ENCODE measurements around the gene DNAAF9.
"Not testable (repeated sequence)": the region's sequence is repeated elsewhere in the genome, so short reads cannot be mapped to it uniquely, and the experiment has no call there.

Gene DNAAF9

DNA sequence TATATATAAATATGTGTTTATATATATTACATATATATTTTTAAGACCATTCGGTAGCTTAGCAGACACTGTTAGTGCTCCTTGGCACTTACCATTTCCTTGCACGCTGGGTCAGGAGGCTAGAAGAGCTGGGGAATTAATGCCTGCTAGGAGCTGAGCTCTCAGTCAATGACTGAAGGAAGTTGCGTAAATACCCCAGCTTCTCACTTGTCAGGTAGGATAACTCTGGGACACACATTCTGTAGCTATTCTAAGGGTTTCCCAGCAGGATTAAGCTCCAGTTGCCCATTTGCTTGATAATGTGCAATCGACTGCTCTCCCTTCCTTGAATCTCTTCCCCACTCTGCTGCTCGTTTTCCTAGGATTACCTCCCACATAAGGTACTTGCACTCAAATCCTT is 15.7 kb upstream of the DNAAF9 start:
- TF ChIP-seq, protein P1, sequence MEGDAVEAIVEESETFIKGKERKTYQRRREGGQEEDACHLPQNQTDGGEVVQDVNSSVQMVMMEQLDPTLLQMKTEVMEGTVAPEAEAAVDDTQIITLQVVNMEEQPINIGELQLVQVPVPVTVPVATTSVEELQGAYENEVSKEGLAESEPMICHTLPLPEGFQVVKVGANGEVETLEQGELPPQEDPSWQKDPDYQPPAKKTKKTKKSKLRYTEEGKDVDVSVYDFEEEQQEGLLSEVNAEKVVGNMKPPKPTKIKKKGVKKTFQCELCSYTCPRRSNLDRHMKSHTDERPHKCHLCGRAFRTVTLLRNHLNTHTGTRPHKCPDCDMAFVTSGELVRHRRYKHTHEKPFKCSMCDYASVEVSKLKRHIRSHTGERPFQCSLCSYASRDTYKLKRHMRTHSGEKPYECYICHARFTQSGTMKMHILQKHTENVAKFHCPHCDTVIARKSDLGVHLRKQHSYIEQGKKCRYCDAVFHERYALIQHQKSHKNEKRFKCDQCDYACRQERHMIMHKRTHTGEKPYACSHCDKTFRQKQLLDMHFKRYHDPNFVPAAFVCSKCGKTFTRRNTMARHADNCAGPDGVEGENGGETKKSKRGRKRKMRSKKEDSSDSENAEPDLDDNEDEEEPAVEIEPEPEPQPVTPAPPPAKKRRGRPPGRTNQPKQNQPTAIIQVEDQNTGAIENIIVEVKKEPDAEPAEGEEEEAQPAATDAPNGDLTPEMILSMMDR (IDR thresholded peaks at IDR 0.05; ENCODE audit: extremely low read depth, missing control alignments) = no peak
- DNase-seq (ENCODE audit: low spot score) = no peak

DNA sequence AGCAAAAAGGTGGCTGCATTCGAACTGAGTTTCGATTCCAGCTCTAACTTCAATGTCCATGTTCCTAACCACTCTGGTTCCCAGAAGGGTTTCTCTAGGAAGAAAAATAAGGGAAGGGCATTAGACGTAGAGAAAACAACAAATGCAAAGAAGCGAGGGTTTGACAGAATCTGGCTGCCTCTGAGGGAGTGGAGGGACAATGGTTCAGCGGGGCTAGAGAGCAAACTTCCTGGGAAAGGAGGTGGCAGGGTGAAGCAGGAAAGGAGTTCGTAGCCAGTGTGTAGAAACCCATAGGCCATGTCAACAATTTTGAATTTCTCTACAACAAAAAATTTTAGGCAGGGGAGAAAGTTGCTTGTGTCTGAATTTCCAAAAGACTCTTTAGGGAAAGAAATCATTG is 14.5 kb upstream of the DNAAF9 start:
- DNase-seq (ENCODE audit: low spot score) = no peak
- TF ChIP-seq, protein P1 (IDR thresholded peaks at IDR 0.05; ENCODE audit: extremely low read depth, missing control alignments) = no peak

DNA sequence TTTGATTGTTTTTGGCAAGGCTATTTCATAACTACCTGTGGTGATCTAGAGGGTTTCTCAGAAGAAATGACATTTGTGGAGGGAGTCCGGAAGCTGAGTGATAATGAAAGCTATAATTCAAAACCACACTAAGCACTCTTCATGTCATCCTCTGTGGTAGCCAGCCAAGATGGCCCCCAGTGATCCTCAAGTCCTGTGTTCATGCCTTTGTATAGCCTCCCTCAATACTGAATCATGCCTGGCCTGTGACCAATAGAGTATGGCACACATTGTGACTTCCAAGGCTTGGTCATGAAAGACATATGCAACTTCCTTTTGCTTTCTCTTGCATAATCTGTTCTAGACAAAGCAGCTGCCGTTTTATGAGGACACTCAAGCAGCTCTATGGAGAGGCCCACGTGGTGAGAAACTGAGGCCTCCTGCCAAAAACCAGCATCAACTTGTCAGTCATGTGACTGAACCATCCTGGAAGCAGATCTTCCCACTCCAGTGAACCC is 12.8 kb upstream of the DNAAF9 start:
- DNase-seq (ENCODE audit: low spot score) = peak; percentile 81
- TF ChIP-seq, protein P1 (IDR thresholded peaks at IDR 0.05; ENCODE audit: extremely low read depth, missing control alignments) = no peak

DNA sequence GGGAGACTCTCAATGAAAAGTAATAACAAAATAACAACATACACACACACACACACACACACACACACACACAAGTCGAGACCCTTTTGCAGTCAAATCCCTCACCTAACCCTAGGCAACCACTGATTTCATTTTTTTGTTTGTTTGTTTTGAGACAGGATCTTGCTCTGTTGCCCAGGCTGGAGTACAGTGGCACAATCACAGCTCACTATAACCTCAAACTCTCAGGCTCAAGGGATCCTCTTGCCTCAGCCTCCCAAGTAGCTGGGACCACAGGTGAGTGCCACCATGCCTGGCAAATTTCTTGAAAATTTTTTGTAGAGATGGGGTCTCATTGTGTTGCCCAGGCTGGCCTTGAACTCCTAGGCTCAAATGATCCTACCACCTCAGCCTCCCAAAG is 10.7 kb upstream of the DNAAF9 start:
- DNase-seq (ENCODE audit: low spot score) = not testable (repeated sequence)

DNA sequence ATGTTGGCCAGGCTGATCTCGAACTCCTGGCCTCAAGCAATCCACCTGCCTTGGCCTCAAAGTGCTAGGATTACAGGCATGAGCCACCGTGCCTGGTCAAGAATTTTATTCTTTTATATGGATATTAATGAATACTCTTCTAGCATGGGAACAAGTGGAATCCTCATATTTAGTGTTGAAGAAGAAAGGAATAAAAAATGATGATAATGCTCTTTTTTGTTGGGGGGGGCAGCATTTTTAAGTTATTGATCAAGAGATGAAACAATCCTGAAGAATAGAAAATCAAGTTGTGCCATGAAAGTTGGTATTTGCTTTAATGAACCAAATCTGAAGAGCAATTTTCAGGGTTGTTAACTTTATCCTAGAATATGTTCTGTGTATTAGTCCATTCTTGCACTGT is 6.7 kb upstream of the DNAAF9 start:
- TF ChIP-seq, protein P1 (IDR thresholded peaks at IDR 0.05; ENCODE audit: extremely low read depth, missing control alignments) = no peak
- no peak for DNase-seq (ENCODE audit: low spot score)

DNA sequence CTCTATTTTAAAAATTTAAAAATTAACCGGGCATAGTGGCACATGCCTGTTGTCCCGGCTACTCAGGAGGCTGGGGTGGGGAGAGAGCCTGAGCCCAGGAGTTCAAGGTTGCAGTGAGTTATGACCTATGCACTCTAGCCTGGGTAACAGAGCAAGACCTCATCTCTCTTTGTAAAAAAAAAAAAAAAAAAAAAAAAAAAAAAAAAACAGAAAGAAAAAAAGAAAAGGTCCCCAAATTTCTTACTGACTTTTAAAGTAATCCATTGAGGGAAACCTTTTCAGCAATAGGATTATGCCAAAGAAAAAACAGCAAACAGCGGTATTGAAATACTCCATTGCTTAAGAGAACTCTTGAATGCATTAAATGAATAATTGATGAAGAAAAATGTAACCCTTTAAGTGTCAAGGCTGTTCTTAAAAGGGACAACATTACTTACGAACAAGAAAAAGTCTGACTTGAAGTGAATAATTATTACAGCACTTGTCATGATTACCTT is 6.0 kb upstream of the DNAAF9 start:
- no peak for DNase-seq (ENCODE audit: low spot score)
- TF ChIP-seq, protein P1 (IDR thresholded peaks at IDR 0.05; ENCODE audit: extremely low read depth, missing control alignments) = no peak

DNA sequence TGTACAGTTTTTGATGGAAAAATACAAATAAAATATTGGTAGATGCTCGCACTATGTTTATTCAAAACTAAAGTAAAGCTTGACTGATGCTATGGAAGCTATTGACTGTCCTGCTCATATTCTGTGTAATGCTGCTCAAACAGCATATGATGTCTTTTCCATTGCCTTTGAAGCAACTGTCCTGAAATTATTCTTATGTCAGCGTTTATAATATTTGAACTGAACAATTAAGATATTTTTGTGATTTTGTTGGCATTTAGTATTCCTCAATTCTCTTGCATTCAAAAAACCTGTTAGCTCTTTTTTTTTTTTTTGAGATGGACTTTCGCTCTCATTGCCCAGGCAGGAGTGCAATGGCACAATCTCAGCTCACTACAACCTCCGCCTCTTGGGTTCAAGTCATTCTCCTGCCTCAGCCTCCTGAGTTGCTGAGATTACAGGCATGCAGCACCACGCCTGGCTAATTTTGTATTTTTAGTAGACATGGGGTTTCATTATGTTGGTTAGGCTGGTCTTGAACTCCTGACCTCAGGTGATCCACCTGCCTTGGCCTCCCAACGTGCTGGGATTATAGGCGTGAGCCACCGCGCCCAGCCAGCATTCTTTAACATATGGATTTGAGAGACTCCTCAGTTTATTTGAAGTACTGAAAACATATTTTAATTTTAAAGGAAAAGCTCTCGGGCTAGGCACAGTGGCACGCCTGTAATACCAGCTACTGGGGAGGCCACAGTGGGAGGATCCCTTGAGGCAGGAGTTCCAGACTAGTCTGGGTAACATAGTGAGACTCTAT is 5.3 kb upstream of the DNAAF9 start:
- no peak for DNase-seq (ENCODE audit: low spot score)
- TF ChIP-seq, protein P1 (IDR thresholded peaks at IDR 0.05; ENCODE audit: extremely low read depth, missing control alignments) = no peak

DNA sequence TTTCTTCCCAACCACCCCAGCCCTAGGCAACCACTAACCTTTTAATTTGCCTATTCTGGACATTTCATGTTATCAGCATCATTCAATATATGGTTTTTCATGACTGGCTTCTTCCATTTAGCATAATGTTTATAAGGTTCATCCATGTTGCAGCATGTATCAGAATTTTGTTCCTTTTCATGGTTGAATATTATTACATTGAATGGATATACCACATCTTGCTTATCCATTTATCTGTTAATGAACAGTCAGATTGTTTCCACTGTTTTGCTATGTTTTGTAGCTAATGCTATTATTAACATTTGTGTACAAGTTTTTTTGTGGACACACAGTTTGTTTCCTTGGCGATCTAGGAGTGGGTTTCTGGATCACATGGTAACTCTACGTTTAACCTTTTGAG is 3.0 kb upstream of the DNAAF9 start:
- DNase-seq (ENCODE audit: low spot score) = no peak
- TF ChIP-seq, protein P1 (IDR thresholded peaks at IDR 0.05; ENCODE audit: extremely low read depth, missing control alignments) = no peak

Measured in GM20000 (cell line).